ENCODE data around the gene JUN.
A peak's percentile ranks its signal among the peaks of the same experiment; 100 is the strongest.

The JUN gene

GRCh38 chr1:58782178-58783089 lies 1.4 kb downstream of the JUN start:
- DNase-seq: peak; percentile 45 to 56

DNA sequence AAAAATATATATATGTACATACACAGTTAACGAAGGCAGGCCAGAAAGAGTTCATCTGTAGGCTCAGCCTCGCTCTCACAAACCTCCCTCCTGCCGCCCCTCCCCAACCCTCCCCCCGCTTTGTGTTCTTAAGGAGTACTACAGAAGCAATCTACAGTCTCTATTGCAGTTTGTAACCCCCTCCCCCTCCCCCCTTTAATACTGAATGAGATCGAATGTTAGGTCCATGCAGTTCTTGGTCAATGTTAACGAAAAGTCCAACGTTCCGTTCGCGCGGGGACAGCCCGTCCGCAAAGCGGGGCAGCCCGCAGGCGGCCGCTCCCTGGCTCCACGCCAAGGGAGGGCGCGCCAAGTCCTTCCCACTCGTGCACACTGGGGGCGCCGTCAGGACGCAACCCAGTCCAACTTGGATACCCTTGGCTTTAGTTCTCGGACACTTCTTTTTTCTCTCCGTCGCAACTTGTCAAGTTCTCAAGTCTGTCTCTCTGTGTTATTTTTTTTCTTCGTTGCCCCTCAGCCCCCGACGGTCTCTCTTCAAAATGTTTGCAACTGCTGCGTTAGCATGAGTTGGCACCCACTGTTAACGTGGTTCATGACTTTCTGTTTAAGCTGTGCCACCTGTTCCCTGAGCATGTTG lies 2.2 kb downstream of the JUN start:
- peak; percentile 25 to 27 for DNase-seq

DNA sequence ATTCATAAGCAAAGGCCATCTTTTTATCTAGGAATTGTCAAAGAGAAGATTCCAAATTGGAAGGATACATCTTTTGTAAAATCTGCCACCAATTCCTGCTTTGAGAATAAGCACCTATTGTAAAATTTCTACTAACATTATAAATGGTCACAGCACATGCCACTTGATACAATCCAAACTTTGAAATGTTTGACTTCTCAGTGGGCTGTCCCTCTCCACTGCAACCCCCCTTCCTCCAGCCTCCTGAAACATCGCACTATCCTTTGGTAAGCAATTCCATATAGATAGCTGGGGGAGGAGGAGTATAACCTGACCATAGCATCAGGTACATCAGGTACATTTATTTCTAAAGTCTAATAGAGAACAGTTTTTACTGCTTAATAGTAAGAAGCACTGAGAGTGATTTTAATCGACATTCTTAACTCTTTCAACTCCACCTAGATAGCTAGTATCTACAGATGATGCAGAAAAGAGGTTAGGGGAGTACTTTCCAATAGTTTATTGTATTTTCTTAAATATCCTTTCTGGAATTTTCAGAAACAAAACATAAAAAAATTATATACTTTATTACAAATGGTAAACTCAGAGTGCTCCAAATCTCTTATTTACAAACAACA lies 2.9 kb downstream of the JUN start:
- DNase-seq: no peak

- no peak for DNase-seq
Measured at GRCh38 chr1:58780411-58780810, 3.4 kb downstream of the JUN start.

DNA sequence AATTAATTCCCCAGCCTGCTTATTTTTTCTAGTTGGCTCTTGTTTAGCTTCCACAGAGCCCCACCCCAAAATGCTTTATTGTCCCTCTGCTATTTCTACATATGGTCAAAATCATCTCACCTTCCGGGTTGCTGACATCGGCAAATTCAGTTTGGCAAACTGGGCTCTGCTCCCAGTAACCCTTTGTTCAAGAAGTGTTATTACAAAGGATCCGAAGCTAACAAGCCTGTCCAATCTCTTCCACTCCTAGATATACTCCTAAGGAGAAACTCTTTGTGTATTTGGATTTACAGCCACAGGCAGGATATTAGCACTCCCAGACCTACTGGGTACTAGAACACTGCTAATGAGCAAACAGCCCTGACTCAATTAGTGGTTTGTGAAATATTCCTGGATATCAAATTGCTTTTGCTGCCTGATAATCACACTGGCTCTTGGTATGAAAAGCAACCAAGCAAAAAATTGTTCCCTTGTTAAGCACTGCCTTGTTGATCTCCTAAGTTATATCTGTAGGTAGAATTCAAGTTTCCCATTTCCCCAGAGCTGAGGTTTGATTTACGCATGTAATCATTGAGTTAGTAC lies 4.0 kb downstream of the JUN start:
- no peak for DNase-seq

GRCh38 chr1:58779059-58779754 lies 4.6 kb downstream of the JUN start:
- DNase-seq: no peak

- DNase-seq: no peak
Measured at GRCh38 chr1:58778385-58779000, 5.4 kb downstream of the JUN start.

- no peak for DNase-seq
Measured at GRCh38 chr1:58774027-58774426, 9.8 kb downstream of the JUN start.

GRCh38 chr1:58773406-58773840 lies 10.4 kb downstream of the JUN start:
- no peak for DNase-seq

- no peak for DNase-seq
Measured at GRCh38 chr1:58769809-58770320, 14.0 kb downstream of the JUN start.

GRCh38 chr1:58768971-58769808 lies 14.7 kb downstream of the JUN start:
- DNase-seq: peak in 1 of 2 experiments; percentile 36

DNA sequence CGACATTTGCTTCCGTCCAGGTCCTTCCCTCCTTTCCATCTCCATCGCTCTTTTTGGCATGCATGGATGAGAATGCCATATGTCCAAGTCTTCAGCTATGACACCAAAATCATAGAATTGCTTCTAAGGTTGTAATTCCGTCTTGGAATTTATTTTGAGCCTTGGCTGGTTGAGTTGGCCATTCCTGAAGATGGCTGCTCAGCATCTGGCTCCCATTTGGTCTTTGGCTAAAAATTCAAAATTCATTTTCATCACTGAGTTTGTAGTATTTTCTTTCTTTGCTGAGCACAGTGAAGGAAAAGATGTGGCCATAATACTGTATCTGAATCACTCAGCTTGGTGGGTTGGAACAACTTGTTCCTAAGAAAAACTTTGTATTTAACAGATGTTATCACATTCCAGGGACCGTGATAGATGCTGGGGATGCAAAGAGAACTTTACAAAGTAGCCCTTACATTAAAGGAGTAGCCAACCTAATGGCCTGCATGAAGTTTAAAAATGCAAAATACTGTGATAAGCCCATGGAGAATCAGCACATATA lies 15.6 kb downstream of the JUN start:
- DNase-seq: no peak

DNA sequence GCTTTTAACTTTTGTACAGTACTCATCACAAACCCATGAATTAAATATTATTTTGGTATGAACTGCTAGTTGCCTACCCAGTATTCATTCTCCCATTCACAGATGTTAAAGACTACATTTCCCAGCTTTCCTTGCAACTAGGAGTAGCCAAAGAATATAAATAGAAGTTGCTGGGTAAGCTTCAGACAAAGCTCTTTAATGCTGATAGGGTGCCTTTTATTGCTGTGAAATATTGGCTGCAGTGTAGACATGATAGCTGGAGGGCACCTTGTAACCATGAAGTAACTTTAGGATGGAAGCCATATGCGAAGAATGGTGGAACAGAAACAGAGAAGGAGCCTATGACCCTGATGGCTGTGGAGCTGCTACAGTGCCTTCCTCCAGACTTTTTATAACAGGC lies 16.7 kb downstream of the JUN start:
- DNase-seq: no peak

DNA sequence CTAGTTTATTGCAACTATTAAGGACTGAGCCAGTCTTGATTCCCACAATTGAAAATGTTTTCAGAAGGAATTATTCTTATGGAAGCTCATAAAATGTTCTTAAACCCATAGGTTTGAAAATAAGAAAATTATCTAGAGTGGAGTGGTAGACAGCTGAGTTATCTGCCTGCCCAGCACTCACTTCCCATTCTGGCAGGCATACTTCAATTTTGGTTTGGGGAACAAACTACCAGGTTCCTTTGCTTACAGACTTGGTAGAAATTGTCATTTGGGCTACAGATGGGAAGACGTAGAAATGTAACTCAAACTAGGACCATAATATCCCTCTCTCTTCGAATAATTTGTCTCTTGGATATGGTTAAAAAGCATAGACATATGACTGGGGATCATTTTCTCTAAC lies 18.4 kb downstream of the JUN start:
- DNase-seq: no peak

- no peak for DNase-seq
Measured at GRCh38 chr1:58765006-58765405, 18.8 kb downstream of the JUN start.

GRCh38 chr1:58764294-58764978 lies 19.4 kb downstream of the JUN start:
- no peak for DNase-seq

GRCh38 chr1:58763214-58763613 lies 20.6 kb downstream of the JUN start:
- no peak for DNase-seq

- DNase-seq: no peak
Measured at GRCh38 chr1:58762806-58763205, 21.0 kb downstream of the JUN start.

DNA sequence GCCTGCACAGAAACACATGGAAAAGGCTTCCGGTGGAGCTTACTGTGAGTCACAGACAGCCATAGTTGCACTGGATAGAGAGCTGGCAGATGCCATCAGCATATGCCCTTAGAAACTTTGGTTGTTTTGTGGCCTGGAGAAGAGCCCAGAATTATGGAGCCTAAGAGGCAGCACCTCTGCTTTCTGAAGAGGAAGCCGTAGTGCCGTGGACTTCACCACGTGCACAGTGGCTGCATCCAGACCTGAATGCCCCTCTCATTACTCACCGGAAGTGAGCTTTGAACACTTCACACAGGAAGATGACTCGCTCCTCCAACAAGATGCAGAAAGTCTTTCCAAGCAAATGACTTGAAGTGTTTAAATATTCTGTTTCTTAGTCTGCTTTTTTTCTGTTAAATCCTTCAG lies 28.4 kb downstream of the JUN start:
- DNase-seq: peak; percentile 27 to 49
